CD4-positive, CD25-positive, alpha-beta regulatory T cell (primary cell): Measurements from ENCODE around the gene ZCWPW1. TPM values are rescaled to one million over a fixed set of nuclear protein-coding genes. Genes with fewer than 3 reads are reported as not detected.
"Not testable (repeated sequence)": the region's sequence is repeated elsewhere in the genome, so short reads cannot be mapped to it uniquely, and the experiment has no call there.

Source experiments
- ATAC-seq, 2 donors: fragments of 150-1000 bp; cut with Tn5 transposase; one replicate each; pipeline ENCODE4 v1.10.0; 2021; ENCODE audit warnings: low read depth in 2 of 2, moderate number of reproducible peaks in 2 of 2, moderate library complexity in 1 of 2
- DNase-seq, 3 donors: peaks; one replicate each; pipeline versions ENCODE4 v3.0.0 to v3.0.0-alpha.2; 2012 to 2022; ENCODE audit warnings: mixed read lengths in 1 of 3
- H3K27ac ChIP-seq: one replicate; pipeline ENCODE4 v1.7.0; 2013; ENCODE audit warnings: mild to moderate bottlenecking, low read length; ENCODE audit not compliant: insufficient read depth, poor library complexity, severe bottlenecking
- H3K27me3 ChIP-seq: one replicate; pipeline ENCODE4 v1.7.0; 2013; ENCODE audit warnings: low read length; ENCODE audit not compliant: control insufficient read depth, insufficient read depth
- H3K36me3 ChIP-seq: one replicate; pipeline ENCODE4 v1.7.0; 2013; ENCODE audit warnings: mild to moderate bottlenecking, low read length, moderate library complexity; ENCODE audit not compliant: control insufficient read depth, insufficient read depth
- H3K4me1 ChIP-seq: 2 replicates; pipeline ENCODE4 v1.7.0; 2013; ENCODE audit warnings: mild to moderate bottlenecking, low read length; ENCODE audit not compliant: insufficient read depth, control insufficient read depth, poor library complexity, severe bottlenecking
- H3K4me3 ChIP-seq: one replicate; pipeline ENCODE4 v1.7.0; 2013; ENCODE audit warnings: low read depth, mild to moderate bottlenecking, low read length, moderate library complexity
- H3K9me3 ChIP-seq, 2 experiments: 1 replicate in 1 of 2; 2 replicates in 1 of 2; pipeline ENCODE4 v1.7.0; 2013; ENCODE audit warnings: low read length in 2 of 2, mild to moderate bottlenecking in 1 of 2, moderate library complexity in 1 of 2; ENCODE audit not compliant: control insufficient read depth in 2 of 2
- H3K27ac Mint-ChIP-seq, 3 donors: one replicate each; pipeline ENCODE4 v1.8.0; 2020 to 2022; ENCODE audit warnings: mild to moderate bottlenecking in 3 of 3, mixed read lengths in 3 of 3, moderate library complexity in 2 of 3
- H3K27me3 Mint-ChIP-seq: one replicate; pipeline ENCODE4 v1.8.0; 2022; ENCODE audit warnings: mild to moderate bottlenecking, mixed read lengths
- H3K36me3 Mint-ChIP-seq: one replicate; pipeline ENCODE4 v1.8.0; 2020; ENCODE audit warnings: mixed read lengths
- H3K4me1 Mint-ChIP-seq, 4 donors: one replicate each; pipeline ENCODE4 v1.8.0; 2020 to 2022; ENCODE audit warnings: mixed read lengths in 4 of 4, mild to moderate bottlenecking in 1 of 4
- H3K4me3 Mint-ChIP-seq, 4 donors: one replicate each; pipeline ENCODE4 v1.8.0; 2020 to 2022; ENCODE audit warnings: mild to moderate bottlenecking in 4 of 4, mixed read lengths in 4 of 4, moderate library complexity in 3 of 4
- H3K9me3 Mint-ChIP-seq, 7 donors: one replicate each; pipeline ENCODE4 v1.8.0; 2020 to 2022; ENCODE audit warnings: mixed read lengths in 7 of 7, mild to moderate bottlenecking in 3 of 7, moderate library complexity in 2 of 7
- polyA plus RNA-seq, 4 donors: library from polyadenylated mRNA; unstranded; fragments of 300-500 nt; fragmentation: Illumina TruSeq; gene quantifications; one replicate each; pipeline ENCODE4 v1.2.3, GENCODE V29; 2021
- total RNA-seq: library from RNA; stranded (reverse); gene quantifications from one replicate; pipeline ENCODE4 v1.2.3, GENCODE V29; 2022

Gene ZCWPW1
- total and polyA plus RNA-seq, 5 donors from 2014 or later: 2.2 to 5.4 (median 4.0) TPM

DNA sequence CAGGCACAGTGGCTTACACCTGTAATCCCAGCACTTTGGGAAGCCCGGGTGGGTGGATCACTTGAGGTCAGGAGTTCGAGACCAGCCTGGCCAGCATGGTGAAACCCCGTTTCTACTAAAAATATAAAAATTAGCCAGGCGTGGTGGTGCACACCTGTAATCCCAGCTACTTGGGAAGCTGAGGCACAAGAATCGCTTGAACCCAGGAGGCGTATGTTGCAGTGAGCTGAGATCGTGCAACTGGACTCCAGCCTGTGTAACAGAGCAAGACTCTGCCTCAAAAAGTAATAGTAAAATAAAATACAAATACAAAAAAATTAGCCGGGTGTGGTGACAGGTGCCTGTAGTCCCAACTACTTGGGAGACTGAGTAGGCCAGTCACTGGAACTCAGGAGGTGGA lies 10.2 kb upstream of the ZCWPW1 start:
- peaks cover 28% of the 10 kb centered on the region for H3K4me1 ChIP-seq
- not testable (repeated sequence) for ATAC-seq, H3K9me3 Mint-ChIP-seq, H3K4me3 ChIP-seq, H3K27me3 Mint-ChIP-seq, H3K36me3 ChIP-seq, H3K27ac ChIP-seq, H3K9me3 ChIP-seq, H3K27ac Mint-ChIP-seq, H3K27me3 ChIP-seq, DNase-seq, H3K4me3 Mint-ChIP-seq
- Mint-ChIP-seq H3K4me1 (peaks cover 0 to 26% (median 16%) of the 10 kb centered on the region in 4 donors), H3K36me3 (peaks cover 11% of the 10 kb centered on the region)

GRCh38 chr7:100438172-100438571 lies 9.7 kb upstream of the ZCWPW1 start:
- Mint-ChIP-seq H3K27me3 (peaks cover 6% of the 10 kb centered on the region), H3K4me3 (peak overlapping the region in 2 of 4 donors; percentile 24 to 81), H3K36me3 (peaks cover 17% of the 10 kb centered on the region), H3K9me3 (no peaks in the 10 kb centered on the region), H3K27ac (no peak overlapping the region), H3K4me1 (peaks cover 0 to 31% (median 19%) of the 10 kb centered on the region in 4 donors)
- ATAC-seq (no peak), DNase-seq (no peak)
- no peak overlapping the region for H3K4me3 ChIP-seq
- no peaks in the 10 kb centered on the region for H3K27me3 ChIP-seq
- H3K27ac ChIP-seq: no peak overlapping the region
- no peaks in the 10 kb centered on the region for H3K9me3 ChIP-seq
- peaks cover 12% of the 10 kb centered on the region for H3K36me3 ChIP-seq
- peaks cover 33% of the 10 kb centered on the region for H3K4me1 ChIP-seq

- no peak overlapping the region for H3K4me3 ChIP-seq
- H3K36me3 ChIP-seq: peaks cover 17% of the 10 kb centered on the region
- ATAC-seq (no peak), DNase-seq (no peak)
- H3K27ac ChIP-seq: peak overlapping the region; percentile 90
- H3K27me3 ChIP-seq: no peaks in the 10 kb centered on the region
- peak overlapping the region in 2 of 3 donors; percentile 43 to 97 for H3K27ac Mint-ChIP-seq
- peaks cover 23% of the 10 kb centered on the region for H3K36me3 Mint-ChIP-seq
- peaks cover 6% of the 10 kb centered on the region for H3K27me3 Mint-ChIP-seq
- peak overlapping the region in 2 of 4 donors; percentile 81 to 95 for H3K4me3 Mint-ChIP-seq
- no peaks in the 10 kb centered on the region for H3K9me3 ChIP-seq
- peaks cover 0 to 36% (median 23%) of the 10 kb centered on the region in 4 donors for H3K4me1 Mint-ChIP-seq
- H3K4me1 ChIP-seq: peaks cover 39% of the 10 kb centered on the region
- peaks cover 0 to 2% (median 0%) of the 10 kb centered on the region in 7 donors for H3K9me3 Mint-ChIP-seq
Measured at GRCh38 chr7:100437150-100438100, 8.9 kb upstream of the ZCWPW1 start.

- Mint-ChIP-seq H3K27me3 (peaks cover 6% of the 10 kb centered on the region), H3K9me3 (peaks cover 0 to 2% (median 0%) of the 10 kb centered on the region in 7 donors), H3K36me3 (peaks cover 26% of the 10 kb centered on the region), H3K4me1 (peaks cover 0 to 53% (median 31%) of the 10 kb centered on the region in 4 donors), H3K4me3 (peak overlapping the region; percentile 95 to 98 (median 96)), H3K27ac (peak overlapping the region; percentile 97 to 99 (median 99))
- ATAC-seq: peak; percentile 32 to 33
- peak overlapping the region; percentile 87 for H3K4me3 ChIP-seq
- no peaks in the 10 kb centered on the region for H3K9me3 ChIP-seq
- H3K27me3 ChIP-seq: no peaks in the 10 kb centered on the region
- H3K36me3 ChIP-seq: peaks cover 19% of the 10 kb centered on the region
- peak; percentile 29 to 76 (median 54) for DNase-seq
- H3K4me1 ChIP-seq: peaks cover 56% of the 10 kb centered on the region
- H3K27ac ChIP-seq: peak overlapping the region; percentile 90
Measured at GRCh38 chr7:100435401-100436304, 7.2 kb upstream of the ZCWPW1 start.

- H3K4me1 ChIP-seq: peaks cover 61% of the 10 kb centered on the region
- H3K36me3 ChIP-seq: peaks cover 19% of the 10 kb centered on the region
- peak overlapping the region; percentile 92 to 97 (median 95) for H3K27ac Mint-ChIP-seq
- peaks cover 9% of the 10 kb centered on the region for H3K27me3 Mint-ChIP-seq
- no peaks in the 10 kb centered on the region for H3K27me3 ChIP-seq
- peak overlapping the region; percentile 87 for H3K4me3 ChIP-seq
- peak overlapping the region; percentile 91 to 97 (median 95) for H3K4me3 Mint-ChIP-seq
- peaks cover 0 to 2% (median 0%) of the 10 kb centered on the region in 7 donors for H3K9me3 Mint-ChIP-seq
- no peaks in the 10 kb centered on the region for H3K9me3 ChIP-seq
- no peak for ATAC-seq
- H3K4me1 Mint-ChIP-seq: peaks cover 0 to 60% (median 33%) of the 10 kb centered on the region in 4 donors
- peak in 1 of 3 donors; percentile 66 for DNase-seq
- peak overlapping the region; percentile 90 for H3K27ac ChIP-seq
- H3K36me3 Mint-ChIP-seq: peaks cover 28% of the 10 kb centered on the region
Measured at GRCh38 chr7:100434297-100435144, 6.0 kb upstream of the ZCWPW1 start.

GRCh38 chr7:100433592-100434296 lies 5.2 kb upstream of the ZCWPW1 start:
- peaks cover 61% of the 10 kb centered on the region for H3K4me1 ChIP-seq
- H3K27me3 ChIP-seq: no peaks in the 10 kb centered on the region
- H3K27ac ChIP-seq: peak overlapping the region; percentile 90

More at GRCh38 chr7:100433592-100434296, 5.2 kb upstream of the ZCWPW1 start:
- DNase-seq (no peak), ATAC-seq (no peak)
- Mint-ChIP-seq H3K4me1 (peaks cover 0 to 63% (median 37%) of the 10 kb centered on the region in 4 donors), H3K27me3 (peaks cover 17% of the 10 kb centered on the region), H3K9me3 (peaks cover 0 to 4% (median 0%) of the 10 kb centered on the region in 7 donors), H3K36me3 (peaks cover 32% of the 10 kb centered on the region), H3K27ac (peak overlapping the region; percentile 52 to 97 (median 76)), H3K4me3 (peak overlapping the region; percentile 91 to 97 (median 95))
- no peaks in the 10 kb centered on the region for H3K9me3 ChIP-seq
- H3K4me3 ChIP-seq: peak overlapping the region; percentile 41
- H3K36me3 ChIP-seq: peaks cover 19% of the 10 kb centered on the region
